Lung microvascular endothelial cell (primary cell): ENCODE results near the gene STX16. TPM values are rescaled to one million over a fixed set of nuclear protein-coding genes. Genes with fewer than 3 reads are reported as not detected.

Experiments
- DNase-seq, 2 donors: peaks; one replicate each; pipeline versions ENCODE4 v3.0.0 to v3.0.0-alpha.2; 2010; ENCODE audit warnings: low read depth in 2 of 2
- total RNA-seq: library from RNA; depleted of rRNA; stranded (reverse); fragments of >200 nt; gene quantifications from 2 replicates; pipeline ENCODE4 v1.2.1, GENCODE V29; 2014

STX16 gene
- total RNA-seq, 1 donor from 2014 or later, result 22.8 TPM

- no peak for DNase-seq
These were observed 58.6 kb downstream of the STX16 start for GRCh38 chr20:58709703-58710039.

GRCh38 chr20:58710481-58711265 lies 59.6 kb downstream of the STX16 start:
- no peak for DNase-seq

GRCh38 chr20:58711266-58712051 lies 60.4 kb downstream of the STX16 start:
- DNase-seq, result no peak

GRCh38 chr20:58712151-58712791 lies 61.2 kb downstream of the STX16 start:
- no peak for DNase-seq

GRCh38 chr20:58712806-58713731 lies 62.0 kb downstream of the STX16 start:
- no peak for DNase-seq

- no peak for DNase-seq
These were observed 62.8 kb downstream of the STX16 start for GRCh38 chr20:58713801-58714339.

- no peak for DNase-seq
These were observed 63.3 kb downstream of the STX16 start for GRCh38 chr20:58714340-58714922.

GRCh38 chr20:58714923-58715351 lies 63.9 kb downstream of the STX16 start:
- DNase-seq, result no peak

- DNase-seq, result no peak
These were observed 64.3 kb downstream of the STX16 start for GRCh38 chr20:58715391-58715800.

GRCh38 chr20:58715801-58716475 lies 64.9 kb downstream of the STX16 start:
- DNase-seq, result no peak

GRCh38 chr20:58716476-58717277 lies 65.6 kb downstream of the STX16 start:
- DNase-seq, result no peak

- no peak for DNase-seq
These were observed 66.4 kb downstream of the STX16 start for GRCh38 chr20:58717278-58718091.

- DNase-seq, result no peak
These were observed 67.1 kb downstream of the STX16 start for GRCh38 chr20:58718121-58718563.

GRCh38 chr20:58718729-58719128 lies 67.6 kb downstream of the STX16 start:
- DNase-seq, result no peak

GRCh38 chr20:58719258-58719657 lies 68.2 kb downstream of the STX16 start:
- no peak for DNase-seq

- no peak for DNase-seq
These were observed 68.9 kb downstream of the STX16 start for GRCh38 chr20:58719971-58720371.

- DNase-seq, result no peak
These were observed 69.8 kb downstream of the STX16 start for GRCh38 chr20:58720890-58721289.
